Endothelial cell of umbilical vein (primary cell): Measurements from ENCODE around the gene EFNA5. TPM values are rescaled to one million over a fixed set of nuclear protein-coding genes. Genes with fewer than 3 reads are reported as not detected.

Experiments
- BruUV-seq: library from RNA; stranded (reverse); fragments of 400-500 nt; replicated peaks from 2 replicates; lab custom pipeline; 2021; lab: Mats Ljungman, UMichigan
- CTCF ChIA-PET: fragments of 300-600, 350-600 bp; sonication (Branson Sonifier 250); formaldehyde crosslinking; loops from one replicate; lab custom pipeline; 2021; ENCODE audit warnings: antibody characterized with exemption, inconsistent platforms; lab: Charles Lee
- POLR2A ChIA-PET: fragments of 300-600, 350-600 bp; sonication (Branson Sonifier 250); formaldehyde crosslinking; loops from one replicate; lab custom pipeline; 2021; ENCODE audit warnings: antibody characterized with exemption, inconsistent platforms; lab: Charles Lee
- DNase-seq: peaks from one replicate; pipeline ENCODE4 v3.0.0-alpha.2; 2011; ENCODE audit warnings: low read depth, low spot score
- FAIRE-seq: peaks from 2 replicates; lab custom pipeline; 2011; peaks lifted over from hg19 to GRCh38; lab: Jason Lieb, UNC
- H2AFZ ChIP-seq: 2 replicates; pipeline ENCODE4 v1.6.0; 2012; ENCODE audit warnings: low read depth, low read length, control low read depth, inconsistent platforms
- H3K27ac ChIP-seq: 2 replicates; pipeline ENCODE4 v1.5.1; 2011; ENCODE audit warnings: low read depth, mild to moderate bottlenecking, control low read depth, low read length, moderate library complexity; ENCODE audit not compliant: insufficient read depth
- H3K27me3 ChIP-seq, 2 experiments: 2 replicates each; pipeline versions ENCODE4 v1.6.0 to v1.6.1; 2011; ENCODE audit warnings: low read length in 2 of 2, mixed read lengths in 1 of 2; ENCODE audit not compliant: control insufficient read depth in 2 of 2, insufficient read depth in 2 of 2
- H3K36me3 ChIP-seq, 2 experiments: 2 replicates in 1 of 2; 3 replicates in 1 of 2; pipeline ENCODE4 v1.5.1; 2011; ENCODE audit warnings: low read length in 2 of 2, mild to moderate bottlenecking in 1 of 2, moderate library complexity in 1 of 2; ENCODE audit not compliant: control insufficient read depth in 2 of 2, insufficient read depth in 2 of 2; ENCODE audit errors: extremely low read depth in 1 of 2
- H3K4me1 ChIP-seq: 3 replicates; pipeline ENCODE4 v1.5.1; 2011; ENCODE audit warnings: mild to moderate bottlenecking, low read length; ENCODE audit not compliant: control insufficient read depth, insufficient read depth; ENCODE audit errors: extremely low read depth
- H3K4me2 ChIP-seq: 2 replicates; pipeline ENCODE4 v1.6.1; 2011; ENCODE audit warnings: low read length, control low read depth, mixed read lengths; ENCODE audit not compliant: insufficient read depth
- H3K4me3 ChIP-seq, 3 experiments: fragments of 200-600 bp in 1 of 3; sonication (generic), shearing (Covaris generic) in 1 of 3; replicated peaks in 1 of 3; 2 replicates each; pipeline ENCODE4 v1.5.1; 2011 to 2016; ENCODE audit warnings: control low read depth in 3 of 3, low read length in 3 of 3, mild to moderate bottlenecking in 2 of 3, inconsistent platforms in 1 of 3, low read depth in 1 of 3, moderate library complexity in 1 of 3; ENCODE audit not compliant: insufficient read depth in 1 of 3
- H3K79me2 ChIP-seq: 2 replicates; pipeline ENCODE4 v1.6.0; 2012; ENCODE audit warnings: low read length, inconsistent platforms; ENCODE audit not compliant: control insufficient read depth, insufficient read depth
- H3K9ac ChIP-seq: replicated peaks from 2 replicates; pipeline ENCODE3; 2011; ENCODE audit warnings: low read length, control low read depth; ENCODE audit not compliant: insufficient read depth; ENCODE audit errors: extremely low read depth
- H3K9me1 ChIP-seq: replicated peaks from 3 replicates; pipeline ENCODE4 v1.6.0; 2011; ENCODE audit warnings: mild to moderate bottlenecking, low read length; ENCODE audit not compliant: control insufficient read depth, insufficient read depth; ENCODE audit errors: extremely low read depth
- H3K9me3 ChIP-seq: replicated peaks from 2 replicates; pipeline ENCODE4 v1.5.1; 2012; ENCODE audit warnings: low read length, inconsistent platforms; ENCODE audit not compliant: control insufficient read depth, insufficient read depth
- H4K20me1 ChIP-seq: replicated peaks from 2 replicates; pipeline ENCODE3; 2011; ENCODE audit warnings: mild to moderate bottlenecking, low read length; ENCODE audit not compliant: control insufficient read depth, insufficient read depth; ENCODE audit errors: extremely low read depth
- FOS ChIP-seq: IDR thresholded peaks from 2 replicates; pipeline ENCODE4 v1.6.1; 2011; ENCODE audit warnings: mild to moderate bottlenecking, low read length, moderate library complexity, borderline replicate concordance; ENCODE audit not compliant: insufficient read depth
- GATA2 ChIP-seq: IDR thresholded peaks from 2 replicates; pipeline ENCODE4 v1.7.0; 2011; ENCODE audit warnings: low read depth, mild to moderate bottlenecking, moderate library complexity, mixed read lengths, low read length; ENCODE audit not compliant: insufficient read length, insufficient read depth
- JUN ChIP-seq: IDR thresholded peaks from 2 replicates; pipeline ENCODE4 v1.6.1; 2011; ENCODE audit warnings: borderline replicate concordance, low read depth; ENCODE audit not compliant: insufficient read length, insufficient read depth
- MAX ChIP-seq: IDR thresholded peaks from 2 replicates; pipeline ENCODE4 v1.6.1; 2011; ENCODE audit not compliant: insufficient read depth, insufficient read length
- MYC ChIP-seq: IDR thresholded peaks from one replicate; pipeline ENCODE4 v1.6.1; 2011; ENCODE audit warnings: mild to moderate bottlenecking, low read depth, low read length
- POLR2A ChIP-seq: IDR thresholded peaks from 2 replicates; pipeline ENCODE4 v1.6.1; 2012; ENCODE audit warnings: low read depth, mild to moderate bottlenecking, control low read depth, low read length
- POLR2AphosphoS5 ChIP-seq: IDR thresholded peaks from 2 replicates; pipeline ENCODE4 v1.6.1; 2012; ENCODE audit warnings: low read depth, mild to moderate bottlenecking, control low read depth, low read length, moderate library complexity; ENCODE audit not compliant: insufficient read depth
- dilution Hi-C: fragments of 300-500 bp; cut with MboI; formaldehyde crosslinking; loops from one replicate; pipeline ENCODE4 v1.15.0; 2019; ENCODE audit warnings: low sequenced_read_pairs; ENCODE audit not compliant: extremely low pct_ligation_motif_present
- intact Hi-C: fragments of 100-400 bp; cut with micrococcal nuclease; formaldehyde crosslinking; loops from one replicate; pipeline ENCODE4 v1.10.0; 2022
- polyA plus RNA-seq, 4 experiments: library from polyadenylated mRNA; depleted of rRNA in 3 of 4; stranded (reverse) in 3 of 4; unstranded in 1 of 4; fragments of >200 nt; gene quantifications; 2 replicates each; pipeline versions ENCODE4 v1.2.1 to v1.2.3, GENCODE V29; 2011 to 2012; ENCODE audit warnings: missing spikeins in 1 of 4
- total RNA-seq: library from RNA; stranded (reverse); gene quantifications from 2 replicates; pipeline ENCODE4 v1.2.3, GENCODE V29; 2021
- TF ChIP-seq, protein P1 (sequence below), 2 donors: IDR thresholded peaks; 1 replicate in 1 of 2; 2 replicates in 1 of 2; pipeline ENCODE4 v1.5.1; 2011; ENCODE audit warnings: low read length in 2 of 2, mild to moderate bottlenecking in 2 of 2, moderate library complexity in 2 of 2, control low read depth in 1 of 2, inconsistent platforms in 1 of 2, low read depth in 1 of 2; ENCODE audit not compliant: insufficient read depth in 1 of 2; ENCODE audit errors: extremely low read depth in 1 of 2

EFNA5 gene
- total and polyA plus RNA-seq, 2 donors (not counting 3 experiments of a cell fraction or from before 2014, with no cell fraction given), result 13.6 to 22.1 TPM

GRCh38 chr5:107654827-107655226 is 15.9 kb downstream of the EFNA5 start:
- dilution Hi-C loops (no loop called here), intact Hi-C loops (no loop called here)
- Histone ChIP-seq H4K20me1 (peaks cover 2% of the 10 kb centered on the region), H3K27ac (no peak overlapping the region), H2AFZ (no peak overlapping the region), H3K9me1 (no peaks in the 10 kb centered on the region), H3K4me3 (no peak overlapping the region), H3K27me3 (no peaks in the 10 kb centered on the region), H3K79me2 (peaks cover 19% of the 10 kb centered on the region), H3K9me3 (no peaks in the 10 kb centered on the region), H3K36me3 (no peaks in the 10 kb centered on the region), H3K4me2 (no peak overlapping the region), H3K4me1 (no peaks in the 10 kb centered on the region), H3K9ac (no peak overlapping the region)
- ChIA-PET CTCF (interaction anchor here (0.9 to 2.0 kb wide), 2 partner anchors 10 to 83 kb away, joined by 3 to 6 read pairs; no protein-coding TSS in a partner anchor), POLR2A (no interaction called here)
- FAIRE-seq (no peak), DNase-seq (no peak)
- no TSS peak for BruUV-seq
- TF ChIP-seq JUN, result no peak
- TF ChIP-seq POLR2A, result no peak
- no peak for TF ChIP-seq GATA2
- TF ChIP-seq, protein P1, sequence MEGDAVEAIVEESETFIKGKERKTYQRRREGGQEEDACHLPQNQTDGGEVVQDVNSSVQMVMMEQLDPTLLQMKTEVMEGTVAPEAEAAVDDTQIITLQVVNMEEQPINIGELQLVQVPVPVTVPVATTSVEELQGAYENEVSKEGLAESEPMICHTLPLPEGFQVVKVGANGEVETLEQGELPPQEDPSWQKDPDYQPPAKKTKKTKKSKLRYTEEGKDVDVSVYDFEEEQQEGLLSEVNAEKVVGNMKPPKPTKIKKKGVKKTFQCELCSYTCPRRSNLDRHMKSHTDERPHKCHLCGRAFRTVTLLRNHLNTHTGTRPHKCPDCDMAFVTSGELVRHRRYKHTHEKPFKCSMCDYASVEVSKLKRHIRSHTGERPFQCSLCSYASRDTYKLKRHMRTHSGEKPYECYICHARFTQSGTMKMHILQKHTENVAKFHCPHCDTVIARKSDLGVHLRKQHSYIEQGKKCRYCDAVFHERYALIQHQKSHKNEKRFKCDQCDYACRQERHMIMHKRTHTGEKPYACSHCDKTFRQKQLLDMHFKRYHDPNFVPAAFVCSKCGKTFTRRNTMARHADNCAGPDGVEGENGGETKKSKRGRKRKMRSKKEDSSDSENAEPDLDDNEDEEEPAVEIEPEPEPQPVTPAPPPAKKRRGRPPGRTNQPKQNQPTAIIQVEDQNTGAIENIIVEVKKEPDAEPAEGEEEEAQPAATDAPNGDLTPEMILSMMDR (IDR thresholded peaks at IDR 0.05; ENCODE audit: extremely low read depth in 1 of 2, insufficient read depth in 1 of 2, low read depth in 1 of 2, low read length in 2 of 2), result no peak
- no peak for TF ChIP-seq POLR2AphosphoS5
- no peak for TF ChIP-seq MAX
- TF ChIP-seq FOS, result no peak
- TF ChIP-seq MYC, result no peak
